Measurements from ENCODE around the gene KRT12. TPM values are rescaled to one million over a fixed set of nuclear protein-coding genes. Genes with fewer than 3 reads are reported as not detected.

KRT12 gene
- total and polyA plus RNA-seq, 12 donors: not detected

- H3K27ac ChIP-seq: no peak overlapping the region
- H3K36me3 ChIP-seq: no peaks in the 10 kb centered on the region
- H3K4me1 ChIP-seq: no peaks in the 10 kb centered on the region
- H3K27me3 ChIP-seq: peaks cover 0 to 43% (median 22%) of the 10 kb centered on the region in 7 donors
- H3K4me3 ChIP-seq: no peak overlapping the region
- intact Hi-C loops (cut with DNase I): no loop called here
- DNase-seq (no peak), ATAC-seq (no peak)
- H3K9me3 ChIP-seq: no peaks in the 10 kb centered on the region
- 76 to 81% methylated on average over 9 of the region's 9 CpGs for WGBS, 2 donors
- TF ChIP-seq CTCF (IDR thresholded peaks at IDR 0.05): no peak
These were observed 28.2 kb upstream of the KRT12 start for GRCh38 chr17:40895106-40895730.

GRCh38 chr17:40888196-40888720, 21.2 kb upstream of the KRT12 start:
- 84 to 85% methylated on average over 2 of the region's 2 CpGs for WGBS, 2 donors

GRCh38 chr17:40886090-40886489, 19.1 kb upstream of the KRT12 start:
- H3K9me3 ChIP-seq: no peaks in the 10 kb centered on the region
- peaks cover 0 to 52% (median 20%) of the 10 kb centered on the region in 7 donors for H3K27me3 ChIP-seq
- ATAC-seq (no peak), DNase-seq (no peak)
- H3K4me1 ChIP-seq: peaks cover 0 to 4% (median 0%) of the 10 kb centered on the region in 9 donors
- no peaks in the 10 kb centered on the region for H3K36me3 ChIP-seq
- no peak for TF ChIP-seq CTCF (IDR thresholded peaks at IDR 0.05)
- no peak overlapping the region for H3K27ac ChIP-seq
- 45 to 53% methylated on average over 3 of the region's 3 CpGs for WGBS, 2 donors
- intact Hi-C loops (cut with DNase I): no loop called here
- H3K4me3 ChIP-seq: no peak overlapping the region

More at GRCh38 chr17:40888196-40888720, 21.2 kb upstream of the KRT12 start:
- H3K9me3 ChIP-seq: no peaks in the 10 kb centered on the region
- DNase-seq (no peak), ATAC-seq (no peak)
- peaks cover 0 to 60% (median 25%) of the 10 kb centered on the region in 7 donors for H3K27me3 ChIP-seq
- H3K36me3 ChIP-seq: no peaks in the 10 kb centered on the region
- peaks cover 0 to 4% (median 0%) of the 10 kb centered on the region in 9 donors for H3K4me1 ChIP-seq
- no peak overlapping the region for H3K27ac ChIP-seq
- intact Hi-C loops (cut with DNase I): no loop called here
- H3K4me3 ChIP-seq: no peak overlapping the region
- no peak for TF ChIP-seq CTCF (IDR thresholded peaks at IDR 0.05)

- TF ChIP-seq CTCF (IDR thresholded peaks at IDR 0.05): no peak
- Histone ChIP-seq H3K4me1 (peaks cover 0 to 4% (median 0%) of the 10 kb centered on the region in 9 donors), H3K27me3 (peaks cover 0 to 42% (median 18%) of the 10 kb centered on the region in 7 donors), H3K36me3 (no peaks in the 10 kb centered on the region), H3K4me3 (no peak within 1 kb of the TSS), H3K9me3 (no peaks in the 10 kb centered on the region), H3K27ac (no peak within 1 kb of the TSS)
- intact Hi-C loops (cut with DNase I): no loop called here
- no peak for ATAC-seq
- no peak for DNase-seq
- 90 to 91% methylated on average over 23 of the region's 23 CpGs for WGBS, 2 donors
These were observed 17.9 kb upstream of the KRT12 start, which contains the start of gene KRT20 for GRCh38 chr17:40884708-40885512. Gene KRT20 (minus strand): TSS chr17:40885242. CDS start chr17:40885185, 57 bp downstream.

Measured in heart right ventricle (tissue), 16 donors.